ENCODE results near the gene IRGQ.
"Not testable (repeated sequence)": the region's sequence is repeated elsewhere in the genome, so short reads cannot be mapped to it uniquely, and the experiment has no call there.

The IRGQ gene

DNA sequence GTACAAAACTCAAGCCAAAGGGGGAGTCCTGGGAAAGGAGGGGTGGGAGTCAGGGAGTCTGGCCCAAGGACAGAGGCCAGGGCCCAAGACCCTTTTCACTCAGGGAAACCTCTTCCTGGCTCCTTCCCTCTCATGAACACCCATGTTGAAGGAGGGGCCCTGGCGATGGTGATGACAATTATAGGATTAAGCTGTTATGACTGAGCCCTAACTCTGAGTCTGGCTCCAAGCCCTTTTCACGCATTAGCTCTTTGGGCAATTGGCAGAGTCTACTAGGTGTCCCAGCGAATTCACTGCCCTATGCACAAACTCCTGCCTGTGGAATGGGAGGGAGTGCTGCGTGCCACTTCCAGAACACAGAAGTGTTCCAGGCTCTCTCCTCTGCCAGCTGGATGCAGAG is 42.3 kb downstream of the IRGQ start:
- Mint-ChIP-seq H3K27ac (no peak overlapping the region), H3K4me1 (peaks cover 11% of the 10 kb centered on the region), H3K9me3 (no peaks in the 10 kb centered on the region), H3K36me3 (peaks cover 62% of the 10 kb centered on the region), H3K4me3 (no peak overlapping the region), H3K27me3 (no peaks in the 10 kb centered on the region)
- ATAC-seq: no peak

DNA sequence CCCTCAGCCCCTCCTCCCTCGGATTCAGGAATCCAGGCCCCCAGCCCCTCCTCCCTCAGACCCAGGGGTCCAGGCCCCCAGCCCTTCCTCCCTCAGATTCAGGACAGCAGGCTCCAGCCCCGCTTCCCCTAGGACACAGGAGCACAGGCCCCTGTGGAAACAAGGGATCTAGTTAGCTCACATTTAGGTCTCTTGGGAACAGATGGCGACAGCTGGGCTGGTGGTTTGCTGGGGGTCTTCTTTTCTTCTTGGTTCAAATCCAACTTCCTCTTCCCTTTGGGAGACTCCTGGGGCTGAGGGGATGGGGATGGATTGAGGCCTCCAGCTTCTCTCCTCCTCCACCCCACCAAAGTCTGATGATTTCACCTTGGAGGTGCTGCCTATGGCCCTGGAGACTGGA is 43.3 kb downstream of the IRGQ start:
- Mint-ChIP-seq H3K4me1 (peaks cover 11% of the 10 kb centered on the region), H3K27me3 (no peaks in the 10 kb centered on the region), H3K27ac (no peak overlapping the region), H3K4me3 (no peak overlapping the region), H3K36me3 (peaks cover 58% of the 10 kb centered on the region), H3K9me3 (no peaks in the 10 kb centered on the region)
- ATAC-seq: no peak

DNA sequence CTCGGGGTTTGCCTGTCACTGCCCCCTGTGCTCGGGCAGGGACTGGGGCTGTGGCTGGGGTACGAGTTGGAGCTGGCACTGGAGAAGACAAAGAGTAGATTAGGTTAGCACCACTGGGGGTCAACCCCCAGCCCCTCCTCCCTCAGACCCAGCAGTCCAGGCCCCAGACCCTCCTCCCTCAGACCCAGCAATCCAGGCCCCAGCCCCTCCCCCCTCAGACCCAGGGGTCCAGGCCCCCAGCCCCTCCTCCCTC is 43.8 kb downstream of the IRGQ start:
- peaks cover 11% of the 10 kb centered on the region for H3K4me1 Mint-ChIP-seq
- H3K4me3 Mint-ChIP-seq: no peak overlapping the region
- H3K27ac Mint-ChIP-seq: no peak overlapping the region
- peaks cover 55% of the 10 kb centered on the region for H3K36me3 Mint-ChIP-seq
- no peak for ATAC-seq
- no peaks in the 10 kb centered on the region for H3K27me3 Mint-ChIP-seq
- H3K9me3 Mint-ChIP-seq: no peaks in the 10 kb centered on the region

DNA sequence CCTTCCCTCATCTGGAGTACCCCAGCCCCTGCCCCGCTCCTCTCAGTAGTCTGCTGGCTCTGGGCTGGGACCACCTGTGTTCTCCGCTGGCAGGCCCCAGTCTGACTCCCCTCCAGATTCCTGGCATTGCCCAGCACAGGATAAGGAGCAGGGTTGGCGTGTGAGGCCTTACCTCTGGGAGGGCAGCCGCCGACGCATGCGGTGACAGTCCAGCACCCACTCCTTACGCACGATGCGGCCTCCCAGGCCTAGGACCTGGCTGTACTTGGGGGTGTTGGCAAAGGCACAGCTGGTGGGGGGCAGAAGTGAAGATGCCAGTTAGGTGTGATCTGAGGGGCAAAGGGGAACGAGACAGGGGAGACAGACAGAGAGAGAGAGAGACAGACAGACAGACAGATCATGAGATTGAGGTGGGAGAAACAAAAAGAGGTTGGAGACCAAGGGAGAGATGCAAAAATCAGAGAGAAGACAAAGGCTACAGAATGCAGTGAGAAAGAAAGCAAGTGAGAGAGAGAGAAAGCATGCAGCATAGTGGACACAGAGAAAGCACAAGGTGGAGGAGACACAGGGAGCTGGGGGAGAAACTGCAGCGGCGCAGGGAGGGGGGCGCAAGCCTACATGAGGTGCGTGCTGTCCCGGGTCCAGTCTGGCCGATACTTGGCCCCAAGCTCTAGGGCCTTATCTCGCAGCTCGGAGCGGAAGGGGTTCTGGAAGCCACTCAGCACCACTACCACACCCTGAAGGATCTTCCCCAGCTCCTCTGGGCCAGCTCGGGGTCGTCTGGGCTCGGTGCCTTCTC is 44.3 kb downstream of the IRGQ start:
- no peak overlapping the region for H3K4me3 Mint-ChIP-seq
- H3K27ac Mint-ChIP-seq: no peak overlapping the region
- no peak for ATAC-seq
- H3K27me3 Mint-ChIP-seq: no peaks in the 10 kb centered on the region
- peaks cover 11% of the 10 kb centered on the region for H3K4me1 Mint-ChIP-seq
- peaks cover 55% of the 10 kb centered on the region for H3K36me3 Mint-ChIP-seq
- no peaks in the 10 kb centered on the region for H3K9me3 Mint-ChIP-seq

- Mint-ChIP-seq H3K27ac (no peak overlapping the region), H3K4me1 (no peaks in the 10 kb centered on the region), H3K9me3 (no peaks in the 10 kb centered on the region), H3K36me3 (peaks cover 59% of the 10 kb centered on the region), H3K4me3 (no peak overlapping the region), H3K27me3 (no peaks in the 10 kb centered on the region)
- no peak for ATAC-seq
These were observed 47.2 kb downstream of the IRGQ start for GRCh38 chr19:43548706-43549105.

- H3K9me3 Mint-ChIP-seq, H3K4me3 Mint-ChIP-seq, H3K27ac Mint-ChIP-seq, H3K27me3 Mint-ChIP-seq, H3K4me1 Mint-ChIP-seq, ATAC-seq: not testable (repeated sequence)
- peaks cover 61% of the 10 kb centered on the region for H3K36me3 Mint-ChIP-seq
These were observed 48.0 kb downstream of the IRGQ start for GRCh38 chr19:43547926-43548325.

DNA sequence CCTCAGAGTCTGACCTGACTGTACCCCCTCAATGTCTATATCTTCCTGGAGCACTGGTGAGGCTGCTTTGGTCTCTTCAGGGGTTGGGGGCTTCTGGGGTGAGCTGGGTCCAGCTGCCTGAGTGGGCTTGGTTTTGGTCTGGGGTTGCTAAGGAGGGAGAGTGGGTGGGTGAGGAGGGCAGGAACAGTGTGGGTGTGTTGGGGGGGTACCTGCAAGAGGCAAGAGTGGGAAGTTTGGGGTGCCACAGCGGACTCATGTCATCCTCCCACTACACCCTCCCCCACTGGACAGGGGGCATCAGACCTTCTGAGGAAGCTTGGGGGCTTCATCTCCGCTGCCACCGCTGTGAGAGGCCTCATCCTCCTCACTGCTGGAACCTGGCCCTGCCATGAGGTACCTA is 49.4 kb downstream of the IRGQ start:
- peaks cover 59% of the 10 kb centered on the region for H3K36me3 Mint-ChIP-seq
- H3K27me3 Mint-ChIP-seq: no peaks in the 10 kb centered on the region

GRCh38 chr19:43545981-43546380 is 50.0 kb downstream of the IRGQ start:
- H3K4me1 Mint-ChIP-seq: no peaks in the 10 kb centered on the region
- peaks cover 59% of the 10 kb centered on the region for H3K36me3 Mint-ChIP-seq
- no peaks in the 10 kb centered on the region for H3K9me3 Mint-ChIP-seq
- H3K27ac Mint-ChIP-seq: peak overlapping the region; percentile 46
- no peaks in the 10 kb centered on the region for H3K27me3 Mint-ChIP-seq
- ATAC-seq: no peak
- no peak overlapping the region for H3K4me3 Mint-ChIP-seq

More for the DNA sequence above, 49.4 kb downstream of the IRGQ start:
- Mint-ChIP-seq H3K9me3 (no peaks in the 10 kb centered on the region), H3K4me1 (no peaks in the 10 kb centered on the region), H3K27ac (no peak overlapping the region), H3K4me3 (no peak overlapping the region)
- no peak for ATAC-seq

DNA sequence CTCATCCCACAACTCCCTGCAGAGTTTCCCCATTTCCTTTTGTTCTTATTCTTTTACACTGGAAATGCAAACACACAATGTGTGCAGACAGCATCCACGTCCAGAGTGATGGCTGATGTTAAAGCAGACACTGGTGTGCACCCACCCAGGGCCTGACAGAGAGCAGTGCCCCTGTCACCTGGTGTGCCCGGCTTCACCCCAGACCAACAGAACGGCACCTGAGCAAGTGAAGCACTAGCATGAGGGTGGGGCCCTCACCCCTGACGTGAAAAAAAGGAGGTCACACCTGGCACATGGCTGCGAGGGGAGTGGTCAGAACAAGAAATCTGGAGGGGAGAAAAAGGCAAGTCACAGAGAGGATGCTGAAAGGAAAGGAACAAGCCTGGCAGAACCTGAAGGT is 50.7 kb downstream of the IRGQ start:
- no peaks in the 10 kb centered on the region for H3K27me3 Mint-ChIP-seq
- H3K4me1 Mint-ChIP-seq: no peaks in the 10 kb centered on the region
- peak overlapping the region; percentile 46 for H3K27ac Mint-ChIP-seq
- ATAC-seq: no peak
- no peaks in the 10 kb centered on the region for H3K9me3 Mint-ChIP-seq
- no peak overlapping the region for H3K4me3 Mint-ChIP-seq
- peaks cover 59% of the 10 kb centered on the region for H3K36me3 Mint-ChIP-seq

DNA sequence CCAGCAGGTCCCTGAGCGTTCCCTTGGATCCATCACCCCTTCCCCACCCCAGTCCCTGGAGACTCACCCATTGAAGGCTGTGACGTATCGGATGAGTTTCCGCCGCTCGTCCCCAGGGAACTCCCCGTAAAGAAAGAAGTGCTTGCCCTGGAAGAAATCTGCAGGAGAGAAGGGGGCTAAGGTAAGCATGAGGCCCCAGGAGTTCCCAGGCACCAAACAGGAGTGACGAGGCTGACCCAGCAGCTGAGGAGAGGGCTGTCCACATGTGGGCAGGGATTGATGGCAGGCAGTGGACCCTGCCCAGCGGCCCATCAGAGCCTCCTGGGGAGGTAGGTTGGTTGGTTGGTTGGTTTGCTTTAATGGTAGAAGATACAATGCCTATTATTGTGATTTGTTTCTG is 51.9 kb downstream of the IRGQ start:
- Mint-ChIP-seq H3K27me3 (no peaks in the 10 kb centered on the region), H3K4me1 (no peaks in the 10 kb centered on the region), H3K4me3 (no peak overlapping the region), H3K9me3 (peaks cover 3% of the 10 kb centered on the region), H3K27ac (no peak overlapping the region), H3K36me3 (peaks cover 63% of the 10 kb centered on the region)
- no peak for ATAC-seq

- Mint-ChIP-seq H3K4me1 (no peaks in the 10 kb centered on the region), H3K27ac (no peak overlapping the region), H3K9me3 (peaks cover 10% of the 10 kb centered on the region), H3K27me3 (no peaks in the 10 kb centered on the region), H3K36me3 (peaks cover 81% of the 10 kb centered on the region), H3K4me3 (no peak overlapping the region)
- ATAC-seq: no peak
These were observed 53.8 kb downstream of the IRGQ start for GRCh38 chr19:43541920-43542650.

DNA sequence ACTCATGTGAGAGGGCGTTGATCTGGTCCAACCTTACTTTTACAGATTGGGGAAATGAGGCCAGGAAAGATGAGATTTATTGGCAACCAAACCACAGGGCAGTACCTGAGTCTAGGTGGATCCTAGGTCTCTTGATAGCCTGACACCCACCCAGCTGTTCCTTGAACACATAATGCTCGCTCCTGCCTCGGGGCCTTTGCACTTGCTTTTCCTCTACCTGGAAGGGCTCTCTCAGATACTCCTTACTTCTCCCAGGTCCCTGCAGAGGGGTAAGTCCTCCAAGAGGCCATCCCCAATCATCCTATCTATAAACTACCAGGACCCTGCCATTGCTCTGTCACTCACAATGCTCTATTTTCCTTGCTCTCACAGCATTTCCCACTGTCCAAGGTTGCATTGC is 55.6 kb downstream of the IRGQ start:
- peaks cover 3% of the 10 kb centered on the region for H3K4me1 Mint-ChIP-seq
- ATAC-seq: no peak
- H3K27me3 Mint-ChIP-seq: no peaks in the 10 kb centered on the region
- peaks cover 79% of the 10 kb centered on the region for H3K36me3 Mint-ChIP-seq
- peaks cover 10% of the 10 kb centered on the region for H3K9me3 Mint-ChIP-seq
- H3K4me3 Mint-ChIP-seq: no peak overlapping the region
- H3K27ac Mint-ChIP-seq: no peak overlapping the region

- Mint-ChIP-seq H3K27me3 (no peaks in the 10 kb centered on the region), H3K4me1 (peaks cover 12% of the 10 kb centered on the region), H3K9me3 (peaks cover 10% of the 10 kb centered on the region), H3K27ac (no peak overlapping the region), H3K36me3 (peaks cover 67% of the 10 kb centered on the region), H3K4me3 (no peak overlapping the region)
- no peak for ATAC-seq
These were observed 57.0 kb downstream of the IRGQ start for GRCh38 chr19:43538922-43539321.

DNA sequence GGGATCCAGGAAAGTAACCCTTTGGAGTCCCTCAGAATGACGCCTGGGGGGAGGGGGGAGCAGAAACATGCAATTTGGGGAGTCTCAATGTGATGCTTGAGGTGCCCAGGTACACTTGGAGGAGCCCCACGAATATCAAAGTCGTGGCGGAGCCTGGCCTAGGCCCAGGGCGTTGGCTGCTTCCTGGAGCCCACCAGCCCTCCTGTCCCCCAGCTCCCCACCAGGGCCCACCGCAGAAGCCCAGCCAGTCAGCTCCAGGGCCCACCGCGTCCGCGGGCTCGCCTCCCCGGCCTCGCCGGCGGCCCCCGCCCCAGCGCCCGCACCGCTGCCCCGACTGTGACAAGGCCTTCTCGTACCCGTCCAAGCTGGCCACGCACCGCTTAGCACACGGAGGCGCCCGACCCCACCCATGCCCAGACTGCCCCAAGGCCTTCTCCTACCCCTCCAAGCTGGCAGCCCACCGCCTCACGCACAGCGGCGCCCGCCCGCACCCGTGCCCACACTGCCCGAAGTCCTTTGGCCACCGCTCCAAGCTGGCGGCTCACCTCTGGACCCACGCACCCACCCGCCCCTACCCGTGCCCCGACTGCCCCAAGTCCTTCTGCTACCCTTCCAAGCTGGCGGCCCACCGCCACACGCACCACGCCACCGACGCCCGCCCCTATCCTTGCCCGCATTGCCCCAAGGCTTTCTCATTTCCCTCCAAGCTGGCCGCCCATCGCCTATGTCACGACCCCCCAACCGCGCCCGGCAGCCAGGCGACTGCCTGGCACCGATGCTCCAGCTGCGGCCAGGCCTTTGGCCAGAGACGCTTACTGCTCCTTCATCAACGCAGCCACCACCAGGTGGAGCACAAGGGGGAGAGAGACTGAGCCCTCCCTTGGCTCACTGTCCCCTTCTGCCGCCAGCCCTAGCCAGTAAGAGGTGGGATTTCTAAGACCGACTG is 60.8 kb downstream of the IRGQ start:
- Mint-ChIP-seq H3K36me3 (peaks cover 34% of the 10 kb centered on the region), H3K9me3 (peaks cover 10% of the 10 kb centered on the region), H3K4me1 (peaks cover 26% of the 10 kb centered on the region), H3K27ac (peak overlapping the region; percentile 31), H3K4me3 (peak overlapping the region; percentile 21), H3K27me3 (no peaks in the 10 kb centered on the region)
- ATAC-seq: no peak
